SK-N-SH (cell line): ENCODE results near the gene CEACAM8. TPM values are rescaled to one million over a fixed set of nuclear protein-coding genes. Genes with fewer than 3 reads are reported as not detected.

Experiments
- CTCF ChIA-PET: fragments of 300-600, 350-600 bp; formaldehyde crosslinking; extraction: SDS; loops from one replicate; lab custom pipeline; 2021; lab: Yijun Ruan, JAX
- POLR2A ChIA-PET: fragments of 350-600 bp; sonication (Branson Sonifier 250); formaldehyde crosslinking; extraction: SDS; loops from one replicate; lab custom pipeline; 2020; ENCODE audit warnings: antibody characterized with exemption, inconsistent platforms; lab: Yijun Ruan, JAX
- DNase-seq: peaks from one replicate; pipeline ENCODE4 v3.0.0; 2012
- H2AFZ ChIP-seq: fragments of 200-600 bp; sonication (generic); 2 replicates; pipeline ENCODE4 v1.8.1; 2016; ENCODE audit warnings: antibody characterized with exemption, mild to moderate bottlenecking, low read depth
- H3F3A ChIP-seq: fragments of 200-600 bp; sonication (generic); replicated peaks from 2 replicates; pipeline ENCODE3; 2016; ENCODE audit warnings: antibody characterized with exemption, mild to moderate bottlenecking; ENCODE audit not compliant: insufficient read depth
- H3K27ac ChIP-seq, 2 experiments: fragments of 200-500 bp in 1 of 2; fragments of 200-600 bp in 1 of 2; sonication (Bioruptor generic) in 1 of 2; sonication (generic), shearing (Covaris generic) in 1 of 2; 2 replicates each; pipeline versions ENCODE4 v1.5.1 to v1.6.1; 2014 to 2016; ENCODE audit warnings: low read depth in 2 of 2, inconsistent platforms in 1 of 2, low read length in 1 of 2, mild to moderate bottlenecking in 1 of 2, mixed read lengths in 1 of 2
- H3K27me3 ChIP-seq: fragments of 200-600 bp; sonication (generic), shearing (Covaris generic); 2 replicates; pipeline ENCODE4 v1.6.1; 2016; ENCODE audit warnings: mixed run types; ENCODE audit not compliant: insufficient read depth
- H3K36me3 ChIP-seq, 2 experiments: fragments of 200-500 bp in 1 of 2; fragments of 200-600 bp in 1 of 2; sonication (Bioruptor generic) in 1 of 2; sonication (generic) in 1 of 2; replicated peaks in 1 of 2; 2 replicates each; pipeline versions ENCODE3 to v1.5.1; 2014 to 2016; ENCODE audit warnings: low read length in 1 of 2, mild to moderate bottlenecking in 1 of 2; ENCODE audit not compliant: insufficient read depth in 2 of 2, control insufficient read depth in 1 of 2
- H3K4me1 ChIP-seq, 2 experiments: fragments of 200-500 bp in 1 of 2; fragments of 200-600 bp in 1 of 2; sonication (Bioruptor generic) in 1 of 2; sonication (generic), shearing (Covaris generic) in 1 of 2; 2 replicates each; pipeline versions ENCODE4 v1.5.1 to v1.6.1; 2014 to 2016; ENCODE audit warnings: low read depth in 1 of 2, low read length in 1 of 2, mixed run types in 1 of 2; ENCODE audit not compliant: insufficient read depth in 2 of 2, control insufficient read depth in 1 of 2
- H3K4me2 ChIP-seq: fragments of 200-600 bp; sonication (generic), shearing (Covaris generic); 2 replicates; pipeline ENCODE4 v1.6.1; 2017; ENCODE audit warnings: mixed run types
- H3K4me3 ChIP-seq, 2 experiments: fragments of 200-500 bp in 1 of 2; fragments of 200-600 bp in 1 of 2; sonication (Bioruptor generic) in 1 of 2; sonication (generic), shearing (Covaris generic) in 1 of 2; 2 replicates each; pipeline versions ENCODE4 v1.5.1 to v1.8.1; 2014 to 2016; ENCODE audit warnings: low read depth in 2 of 2, inconsistent platforms in 1 of 2, low read length in 1 of 2, mild to moderate bottlenecking in 1 of 2, mixed read lengths in 1 of 2, moderate library complexity in 1 of 2
- H3K79me2 ChIP-seq: fragments of 200-600 bp; sonication (generic); 2 replicates; pipeline ENCODE4 v1.8.1; 2017; ENCODE audit warnings: mild to moderate bottlenecking; ENCODE audit not compliant: insufficient read depth
- H3K9ac ChIP-seq: fragments of 200-600 bp; sonication (generic); 2 replicates; pipeline ENCODE4 v1.6.1; 2017; ENCODE audit warnings: mixed run types
- H3K9me2 ChIP-seq: fragments of 200-600 bp; sonication (generic); 2 replicates; pipeline ENCODE4 v1.6.1; 2017; ENCODE audit warnings: mixed run types
- H3K9me3 ChIP-seq: fragments of 200-600 bp; sonication (generic); 2 replicates; pipeline ENCODE4 v1.6.1; 2017; ENCODE audit warnings: mixed run types, mild to moderate bottlenecking, moderate library complexity
- H4K20me1 ChIP-seq: fragments of 200-600 bp; sonication (generic); 2 replicates; pipeline ENCODE4 v1.6.1; 2017; ENCODE audit warnings: mild to moderate bottlenecking, mixed run types; ENCODE audit not compliant: insufficient read depth
- CTCF ChIP-seq: fragments of 200-600 bp; sonication (generic); IDR thresholded peaks from 2 replicates; pipeline ENCODE4 v1.6.1; 2017; ENCODE audit warnings: antibody characterized with exemption, mild to moderate bottlenecking, moderate library complexity
- ELF1 ChIP-seq: IDR thresholded peaks from 2 replicates; pipeline ENCODE4 v1.4.0; 2012
- EZH2phosphoT487 ChIP-seq: fragments of 200-600 bp; sonication (generic); IDR thresholded peaks from 2 replicates; pipeline ENCODE4 v1.6.1; 2017; ENCODE audit warnings: low read depth, mixed run types, mild to moderate bottlenecking, antibody characterized with exemption, moderate library complexity, borderline replicate concordance
- FOSL2 ChIP-seq: IDR thresholded peaks from 2 replicates; pipeline ENCODE4 v1.4.0; 2012; ENCODE audit warnings: low read depth, mild to moderate bottlenecking, moderate library complexity, borderline replicate concordance
- GABPA ChIP-seq: IDR thresholded peaks from 2 replicates; pipeline ENCODE4 v1.4.0; 2012; ENCODE audit warnings: low read depth, mild to moderate bottlenecking
- GATA2 ChIP-seq: sonication (generic); formaldehyde crosslinking; IDR thresholded peaks from 2 replicates; pipeline ENCODE4 v1.5.0; 2020; ENCODE audit warnings: mild to moderate bottlenecking, missing genetic modification reagents
- IRF3 ChIP-seq: fragments of 150-350 bp; IDR thresholded peaks from 2 replicates; pipeline ENCODE4 v1.6.1; 2016; ENCODE audit warnings: mild to moderate bottlenecking, low read depth, low read length
- JUND ChIP-seq: IDR thresholded peaks from 2 replicates; pipeline ENCODE4 v1.4.0; 2012
- MAX ChIP-seq: IDR thresholded peaks from 2 replicates; pipeline ENCODE4 v1.4.0; 2012; ENCODE audit warnings: low read depth
- MEF2A ChIP-seq: IDR thresholded peaks from 2 replicates; pipeline ENCODE4 v1.4.0; 2012; ENCODE audit warnings: low read depth, borderline replicate concordance
- NFIC ChIP-seq: IDR thresholded peaks from 2 replicates; pipeline ENCODE4 v1.4.0; 2012; ENCODE audit warnings: borderline replicate concordance
- NRF1 ChIP-seq: IDR thresholded peaks from 2 replicates; pipeline ENCODE4 v1.6.1; 2012; ENCODE audit warnings: low read depth, mild to moderate bottlenecking, low read length
- POLR2AphosphoS5 ChIP-seq: IDR thresholded peaks from 2 replicates; pipeline ENCODE4 v1.6.1; 2012; ENCODE audit warnings: low read depth, low read length
- RAD21 ChIP-seq: IDR thresholded peaks from 2 replicates; pipeline ENCODE4 v1.6.1; 2012; ENCODE audit warnings: mild to moderate bottlenecking, low read length
- RCOR1 ChIP-seq: fragments of 150-350 bp; IDR thresholded peaks from 2 replicates; pipeline ENCODE4 v1.6.1; 2017; ENCODE audit warnings: antibody characterized with exemption, low read length
- RFX5 ChIP-seq: IDR thresholded peaks from 2 replicates; pipeline ENCODE4 v1.6.1; 2012; ENCODE audit warnings: mild to moderate bottlenecking, improper control_type of control experiment, low read length
- SIN3A ChIP-seq: IDR thresholded peaks from 2 replicates; pipeline ENCODE4 v1.6.1; 2012; ENCODE audit warnings: low read depth, mild to moderate bottlenecking, low read length, moderate library complexity, borderline replicate concordance
- SMC3 ChIP-seq: IDR thresholded peaks from 2 replicates; pipeline ENCODE4 v1.6.1; 2012; ENCODE audit warnings: low read depth, low read length, improper control_type of control experiment
- TAF1 ChIP-seq: IDR thresholded peaks from 2 replicates; pipeline ENCODE4 v1.6.1; 2012; ENCODE audit warnings: low read depth, mild to moderate bottlenecking, low read length, moderate library complexity, borderline replicate concordance
- TEAD4 ChIP-seq: IDR thresholded peaks from 2 replicates; pipeline ENCODE4 v1.4.0; 2012; ENCODE audit warnings: mild to moderate bottlenecking, borderline replicate concordance; ENCODE audit not compliant: insufficient read depth
- USF1 ChIP-seq: IDR thresholded peaks from 2 replicates; pipeline ENCODE4 v1.4.0; 2012; ENCODE audit warnings: low read depth, borderline replicate concordance
- USF2 ChIP-seq: fragments of 150-350 bp; IDR thresholded peaks from 2 replicates; pipeline ENCODE4 v1.6.1; 2017; ENCODE audit warnings: antibody characterized with exemption, low read length, low read depth, borderline replicate concordance
- YY1 ChIP-seq: IDR thresholded peaks from 2 replicates; pipeline ENCODE4 v1.4.0; 2012; ENCODE audit warnings: low read depth, mild to moderate bottlenecking
- WGBS: methylation state at CpG from one replicate; pipeline ENCODE4 v1.1.6; 2017; ENCODE audit warnings: low lambda C conversion rate; 5-methylcytosine and 5-hydroxymethylcytosine counted together
- polyA plus RNA-seq, 3 experiments: library from polyadenylated mRNA; depleted of rRNA; stranded (reverse); fragments of >200 nt; gene quantifications; 2 replicates each; pipeline ENCODE4 v1.2.3, GENCODE V29; 2012

Gene CEACAM8
- polyA plus RNA-seq, 1 of the 3 experiments (the other 2 are of a cell fraction), result not detected

GRCh38 chr19:42569193-42569592, 25.5 kb downstream of the CEACAM8 start:
- H2AFZ ChIP-seq, result no peak overlapping the region
- no peak overlapping the region for H3K4me3 ChIP-seq
- H3K36me3 ChIP-seq, result no peaks in the 10 kb centered on the region
- no peaks in the 10 kb centered on the region for H3K9me2 ChIP-seq
- no peaks in the 10 kb centered on the region for H3F3A ChIP-seq
- WGBS, result 30% methylated on average over 2 of the region's 2 CpGs
- no peak for TF ChIP-seq YY1
- TF ChIP-seq IRF3, result no peak
- TF ChIP-seq RFX5, result no peak
- no peak for TF ChIP-seq FOSL2
- no peak for TF ChIP-seq NRF1
- no peak for TF ChIP-seq JUND
- TF ChIP-seq EZH2phosphoT487, result no peak
- TF ChIP-seq MAX, result no peak
- no peak for TF ChIP-seq TAF1
- TF ChIP-seq POLR2AphosphoS5, result no peak
- no peak for TF ChIP-seq TEAD4
- TF ChIP-seq SIN3A, result no peak
- no peak for TF ChIP-seq GABPA
- TF ChIP-seq GATA2 (CRISPR knock-in tag), result no peak
- TF ChIP-seq ELF1, result no peak
- TF ChIP-seq RCOR1, result no peak
- no peak for TF ChIP-seq RAD21
- ChIA-PET CTCF (interaction anchor here (0.9 kb wide), 1 partner anchor 31 kb away, joined by 4 read pairs; no protein-coding TSS in a partner anchor), POLR2A (no interaction called here)
- H3K27ac ChIP-seq, result no peak overlapping the region
- no peak overlapping the region for H3K4me2 ChIP-seq
- H4K20me1 ChIP-seq, result no peaks in the 10 kb centered on the region
- DNase-seq, result no peak
- no peak overlapping the region for H3K9ac ChIP-seq
- H3K4me1 ChIP-seq, result no peaks in the 10 kb centered on the region
- no peaks in the 10 kb centered on the region for H3K9me3 ChIP-seq
- peaks cover 34% of the 10 kb centered on the region for H3K27me3 ChIP-seq
- H3K79me2 ChIP-seq, result no peaks in the 10 kb centered on the region

GRCh38 chr19:42568006-42568405, 26.7 kb downstream of the CEACAM8 start:
- Histone ChIP-seq H2AFZ (no peak overlapping the region), H3K27ac (no peak overlapping the region), H3K79me2 (no peaks in the 10 kb centered on the region), H4K20me1 (no peaks in the 10 kb centered on the region), H3K36me3 (no peaks in the 10 kb centered on the region), H3K9me2 (no peaks in the 10 kb centered on the region), H3K9ac (no peak overlapping the region), H3K4me2 (no peak overlapping the region), H3F3A (no peaks in the 10 kb centered on the region), H3K9me3 (no peaks in the 10 kb centered on the region), H3K4me3 (no peak overlapping the region), H3K4me1 (no peaks in the 10 kb centered on the region), H3K27me3 (peaks cover 30% of the 10 kb centered on the region)
- WGBS, result 12% methylated on average over 4 of the region's 4 CpGs
- ChIA-PET CTCF (interaction anchor here (2.3 kb wide), 1 partner anchor 9 kb away, joined by 12 read pairs; no protein-coding TSS in a partner anchor), POLR2A (no interaction called here)
- DNase-seq, result no peak
- TF ChIP-seq MEF2A, result no peak
- no peak for TF ChIP-seq GABPA
- no peak for TF ChIP-seq USF2
- no peak for TF ChIP-seq RFX5
- TF ChIP-seq SMC3, result no peak
- TF ChIP-seq CTCF, result no peak
- TF ChIP-seq FOSL2, result no peak
- TF ChIP-seq MAX, result no peak
- no peak for TF ChIP-seq YY1
- TF ChIP-seq JUND, result no peak
- no peak for TF ChIP-seq USF1
- TF ChIP-seq NFIC, result no peak
- TF ChIP-seq RCOR1, result no peak
- TF ChIP-seq TAF1, result no peak
- TF ChIP-seq ELF1, result no peak
